GM12872 (cell line): ENCODE results near the gene PHLDB2.

Source experiments
- CTCF ChIP-seq: IDR thresholded peaks from 3 replicates; pipeline ENCODE4 v1.5.1; 2011; ENCODE audit warnings: low read depth, mild to moderate bottlenecking, low read length, moderate library complexity; ENCODE audit not compliant: insufficient read depth

The PHLDB2 gene

DNA sequence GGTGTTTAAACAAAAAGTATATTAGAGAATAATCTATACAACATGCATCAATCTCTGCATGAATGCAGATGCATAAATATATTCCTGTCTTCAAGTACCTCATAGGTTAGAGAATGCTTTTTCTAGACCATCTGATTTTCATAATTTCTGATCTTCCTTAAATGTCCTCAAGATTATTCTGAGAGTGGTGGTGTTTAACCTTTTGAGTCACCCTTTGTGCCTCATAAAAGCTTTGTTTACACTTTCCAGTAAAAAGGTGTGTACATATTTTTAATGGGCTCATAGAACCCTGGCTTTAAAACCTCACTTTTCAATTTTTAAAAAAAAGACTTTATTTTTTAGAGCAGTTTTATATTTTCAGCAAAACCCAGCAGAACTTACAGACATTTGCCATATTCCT lies 78.8 kb downstream of the PHLDB2 start:
- no peak for TF ChIP-seq CTCF

DNA sequence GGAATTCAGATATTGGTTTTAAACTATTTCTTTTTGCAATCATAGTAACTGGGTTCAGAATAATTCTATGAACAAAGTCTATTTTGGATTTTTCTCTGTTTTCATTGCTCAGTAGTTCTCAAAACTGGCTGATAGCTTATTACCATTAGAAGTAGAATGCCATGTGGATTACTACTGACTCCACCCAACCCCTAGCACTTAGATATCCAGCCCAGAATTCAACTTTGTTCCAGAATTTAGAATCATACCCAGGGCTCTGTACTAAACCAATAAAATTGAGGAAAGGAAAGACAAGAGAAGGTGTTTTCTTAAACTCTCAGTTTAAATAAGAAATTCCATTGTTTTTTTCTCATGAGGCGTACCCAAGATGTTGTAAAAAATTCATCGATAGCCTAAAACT lies 80.8 kb downstream of the PHLDB2 start:
- no peak for TF ChIP-seq CTCF

- no peak for TF ChIP-seq CTCF
These were observed 84.5 kb downstream of the PHLDB2 start for GRCh38 chr3:111943533-111943932.

DNA sequence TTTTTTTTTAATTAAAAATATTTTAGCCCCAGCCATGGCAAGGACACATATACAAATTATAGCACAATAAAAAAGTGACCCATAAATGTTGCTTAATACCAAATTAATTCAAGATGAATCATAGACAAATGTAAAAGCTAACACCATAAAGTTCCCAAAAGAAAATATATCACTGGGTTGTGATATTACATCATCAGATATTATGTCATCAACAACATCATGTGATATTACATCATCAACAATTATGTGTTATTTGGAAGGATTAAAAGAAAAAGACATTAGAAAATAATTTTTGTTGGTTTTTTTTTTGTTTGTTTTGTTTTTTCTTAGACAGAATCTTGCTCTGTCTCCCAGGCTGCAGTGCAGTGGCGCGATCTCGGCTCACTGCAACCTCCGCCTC lies 85.3 kb downstream of the PHLDB2 start:
- TF ChIP-seq CTCF: no peak

GRCh38 chr3:111947231-111947630 lies 88.2 kb downstream of the PHLDB2 start:
- no peak for TF ChIP-seq CTCF

- TF ChIP-seq CTCF: no peak
These were observed 89.7 kb downstream of the PHLDB2 start for GRCh38 chr3:111948786-111949185.

DNA sequence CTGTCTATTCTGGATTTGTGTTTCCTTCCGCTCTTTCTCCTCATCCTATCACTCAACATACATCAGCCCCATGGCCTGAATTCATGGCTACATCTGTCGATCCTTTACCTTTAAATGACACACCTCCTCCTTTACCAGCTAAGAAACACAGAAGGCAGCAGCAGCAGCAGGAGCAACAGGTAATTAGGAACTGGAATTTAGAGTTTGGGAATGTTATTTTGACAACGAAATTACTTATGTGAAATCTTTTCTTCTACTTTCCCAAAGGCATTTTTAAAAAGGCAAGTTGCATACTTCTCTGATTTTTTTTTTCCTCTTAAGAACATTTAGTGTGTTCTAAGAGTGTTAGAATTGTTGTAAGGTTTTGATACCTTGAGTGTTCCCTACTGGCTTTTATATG lies 90.6 kb downstream of the PHLDB2 start:
- TF ChIP-seq CTCF: no peak

DNA sequence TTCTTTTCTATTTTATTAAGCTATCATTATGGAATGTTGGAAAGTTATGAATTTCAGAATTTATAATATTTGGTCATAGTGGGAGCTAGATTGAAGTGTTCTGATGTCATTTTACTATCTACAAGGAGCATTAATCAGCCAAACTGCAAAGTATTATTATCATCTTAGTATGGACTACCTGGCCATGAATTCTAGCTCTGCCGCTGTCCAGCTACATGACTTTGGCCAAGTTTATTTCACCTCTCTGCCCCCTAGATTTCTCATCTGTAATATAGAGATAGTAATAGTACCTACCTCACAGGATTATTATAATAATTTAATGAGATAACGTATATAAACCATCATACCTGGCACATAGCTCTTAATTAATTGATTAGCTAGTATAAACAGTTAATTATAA lies 92.0 kb downstream of the PHLDB2 start:
- TF ChIP-seq CTCF: no peak
